GM23248 (cell line): ENCODE data around the gene CATSPERE. TPM values are rescaled to one million over a fixed set of nuclear protein-coding genes. Genes with fewer than 3 reads are reported as not detected.

Source experiments
- DNase-seq: peaks from one replicate; pipeline ENCODE4 v3.0.0-alpha.2; 2015
- H2AFZ ChIP-seq: fragments of 200-600 bp; sonication (generic); 2 replicates; pipeline ENCODE4 v1.6.1; 2016; ENCODE audit warnings: antibody characterized with exemption
- H3F3A ChIP-seq: fragments of 200-600 bp; sonication (generic); 2 replicates; pipeline ENCODE4 v1.6.1; 2016; ENCODE audit warnings: mild to moderate bottlenecking, antibody characterized with exemption, mixed run types; ENCODE audit not compliant: insufficient read depth
- H3K27ac ChIP-seq: fragments of 200-600 bp; sonication (generic); 2 replicates; pipeline ENCODE4 v1.5.1; 2016; ENCODE audit warnings: mild to moderate bottlenecking
- H3K27me3 ChIP-seq: fragments of 200-600 bp; sonication (generic); replicated peaks from 2 replicates; pipeline ENCODE4 v1.6.1; 2016; ENCODE audit warnings: mild to moderate bottlenecking; ENCODE audit not compliant: insufficient read depth
- H3K36me3 ChIP-seq: fragments of 200-600 bp; sonication (generic); 2 replicates; pipeline ENCODE4 v1.6.1; 2016; ENCODE audit warnings: low read depth, mild to moderate bottlenecking
- H3K4me1 ChIP-seq: fragments of 200-600 bp; sonication (generic); 2 replicates; pipeline ENCODE4 v1.6.1; 2016; ENCODE audit warnings: mild to moderate bottlenecking; ENCODE audit not compliant: insufficient read depth
- H3K4me2 ChIP-seq: fragments of 200-600 bp; sonication (generic); one replicate; pipeline ENCODE4 v1.6.1; 2016; ENCODE audit warnings: mild to moderate bottlenecking; ENCODE audit not compliant: unreplicated experiment
- H3K4me3 ChIP-seq: fragments of 200-600 bp; sonication (generic); 2 replicates; pipeline ENCODE4 v1.5.1; 2016; ENCODE audit warnings: mild to moderate bottlenecking
- H3K79me2 ChIP-seq: fragments of 200-600 bp; sonication (generic); 2 replicates; pipeline ENCODE4 v1.6.1; 2016; ENCODE audit warnings: mild to moderate bottlenecking; ENCODE audit not compliant: insufficient read depth
- H3K9ac ChIP-seq: fragments of 200-600 bp; sonication (generic); 2 replicates; pipeline ENCODE4 v1.6.1; 2016; ENCODE audit warnings: mild to moderate bottlenecking
- H3K9me2 ChIP-seq: fragments of 200-600 bp; sonication (generic); 2 replicates; pipeline ENCODE4 v1.6.1; 2016; ENCODE audit warnings: mixed run types, mild to moderate bottlenecking, moderate library complexity; ENCODE audit not compliant: insufficient read depth
- H3K9me3 ChIP-seq: fragments of 200-600 bp; sonication (generic); one replicate; pipeline ENCODE4 v1.6.1; 2017; ENCODE audit warnings: low read depth
- H4K20me1 ChIP-seq: fragments of 200-600 bp; sonication (generic); 2 replicates; pipeline ENCODE4 v1.6.0; 2016; ENCODE audit not compliant: insufficient read depth
- EZH2 ChIP-seq: fragments of 200-600 bp; sonication (generic); IDR thresholded peaks from 2 replicates; pipeline ENCODE4 v1.6.1; 2018; ENCODE audit warnings: antibody characterized with exemption, mild to moderate bottlenecking; ENCODE audit not compliant: insufficient read depth, poor library complexity, severe bottlenecking
- EZH2phosphoT487 ChIP-seq: fragments of 200-600 bp; sonication (generic); IDR thresholded peaks from 2 replicates; pipeline ENCODE4 v1.6.1; 2018; ENCODE audit warnings: antibody characterized with exemption, moderate library complexity, mild to moderate bottlenecking, low read depth; ENCODE audit not compliant: insufficient read depth
- WGBS, 2 experiments: methylation state at CpG; one replicate each; pipeline ENCODE4 v1.1.6; 2015 to 2017; ENCODE audit warnings: low lambda C conversion rate in 2 of 2, low coverage in 1 of 2; ENCODE audit errors: missing lambda C conversion rate in 2 of 2; 5-methylcytosine and 5-hydroxymethylcytosine counted together
- in situ Hi-C: fragments of 300-500 bp; cut with MboI; formaldehyde crosslinking; loops from 2 replicates; pipeline ENCODE4 v1.15.0; 2020
- polyA plus RNA-seq: library from polyadenylated mRNA; unstranded; fragments of >200 nt; fragmentation: Nextera tagmentation; extraction: Ambion mirVana; gene quantifications from 2 replicates; pipeline ENCODE4 v1.2.1, GENCODE V29; 2016
- total RNA-seq: library from RNA; depleted of rRNA; stranded (reverse); fragments of >200 nt; shearing (Covaris generic); gene quantifications from 2 replicates; pipeline ENCODE4 v1.2.3, GENCODE V29; 2014

The CATSPERE gene
- total and polyA plus RNA-seq, 2 experiments from 2014 or later: 0.85 to 1.2 TPM

- in situ Hi-C loops: no loop called here
- Histone ChIP-seq H3K9me3 (no peaks in the 10 kb centered on the region), H3K9ac (no peak overlapping the region), H4K20me1 (no peaks in the 10 kb centered on the region), H3K27ac (no peak overlapping the region), H3K4me1 (no peaks in the 10 kb centered on the region), H3K4me3 (no peak overlapping the region), H3K36me3 (peaks cover 71% of the 10 kb centered on the region), H3F3A (peaks cover 10% of the 10 kb centered on the region; the same call in 1 of the 2 replicates), H3K79me2 (no peaks in the 10 kb centered on the region), H2AFZ (no peak overlapping the region), H3K9me2 (no peaks in the 10 kb centered on the region), H3K27me3 (no peaks in the 10 kb centered on the region), H3K4me2 (no peak overlapping the region)
- 92 to 99% methylated on average over 4 of the region's 4 CpGs for WGBS, 2 experiments
- TF ChIP-seq EZH2 (no peak), EZH2phosphoT487 (no peak)
- no peak for DNase-seq
Measured at GRCh38 chr1:244419024-244419423, 42.0 kb upstream of the CATSPERE start.

- Histone ChIP-seq H3K9me3 (no peaks in the 10 kb centered on the region), H3K4me2 (no peak overlapping the region), H4K20me1 (no peaks in the 10 kb centered on the region), H3K79me2 (peaks cover 7% of the 10 kb centered on the region), H3K4me1 (no peaks in the 10 kb centered on the region), H3F3A (no peaks in the 10 kb centered on the region; the same call in 1 of the 2 replicates), H3K4me3 (no peak overlapping the region), H3K9me2 (no peaks in the 10 kb centered on the region), H3K27ac (no peak overlapping the region), H3K27me3 (no peaks in the 10 kb centered on the region), H3K9ac (no peak overlapping the region), H3K36me3 (peaks cover 49% of the 10 kb centered on the region), H2AFZ (no peak overlapping the region)
- DNase-seq: peak; percentile 19
- in situ Hi-C loops: no loop called here
- no peak for TF ChIP-seq EZH2
- WGBS, 2 experiments: 72 to 83% methylated on average over 1 of the region's 1 CpG
Measured at GRCh38 chr1:244422174-244422573, 38.9 kb upstream of the CATSPERE start.

- in situ Hi-C loops: no loop called here
- no peak for TF ChIP-seq EZH2phosphoT487
- TF ChIP-seq EZH2: no peak
- DNase-seq: no peak
- peaks cover 37% of the 10 kb centered on the region for H3K36me3 ChIP-seq
- no peak overlapping the region for H2AFZ ChIP-seq
- H4K20me1 ChIP-seq: no peaks in the 10 kb centered on the region
- no peak overlapping the region for H3K27ac ChIP-seq
- no peak overlapping the region for H3K4me3 ChIP-seq
- peaks cover 29% of the 10 kb centered on the region for H3K79me2 ChIP-seq
- no peak overlapping the region for H3K4me2 ChIP-seq
- no peaks in the 10 kb centered on the region for H3K27me3 ChIP-seq
- no peaks in the 10 kb centered on the region for H3K4me1 ChIP-seq
- 95 to 98% methylated on average over 2 of the region's 2 CpGs for WGBS, 2 experiments
- no peaks in the 10 kb centered on the region; the same call in 1 of the 2 replicates for H3F3A ChIP-seq
- H3K9ac ChIP-seq: no peak overlapping the region
- no peaks in the 10 kb centered on the region for H3K9me2 ChIP-seq
- H3K9me3 ChIP-seq: no peaks in the 10 kb centered on the region
Measured at GRCh38 chr1:244424649-244425334, 36.3 kb upstream of the CATSPERE start.

- no peaks in the 10 kb centered on the region for H3K9me2 ChIP-seq
- in situ Hi-C loops: no loop called here
- no peak for TF ChIP-seq EZH2
- TF ChIP-seq EZH2phosphoT487: no peak
- DNase-seq: no peak
- no peaks in the 10 kb centered on the region for H3K27me3 ChIP-seq
- H3K9me3 ChIP-seq: no peaks in the 10 kb centered on the region
- no peaks in the 10 kb centered on the region for H4K20me1 ChIP-seq
- H3K4me1 ChIP-seq: no peaks in the 10 kb centered on the region
- H3K4me2 ChIP-seq: no peak overlapping the region
- no peak overlapping the region for H3K27ac ChIP-seq
- H3K79me2 ChIP-seq: peaks cover 40% of the 10 kb centered on the region
- peaks cover 23% of the 10 kb centered on the region for H3K36me3 ChIP-seq
- H2AFZ ChIP-seq: no peak overlapping the region
- no peak overlapping the region for H3K4me3 ChIP-seq
- no peaks in the 10 kb centered on the region; the same call in 1 of the 2 replicates for H3F3A ChIP-seq
- no peak overlapping the region for H3K9ac ChIP-seq
Measured at GRCh38 chr1:244427647-244428046, 33.4 kb upstream of the CATSPERE start.
